HepG2 (cell line): ENCODE measurements around the gene PCDH12. TPM values are rescaled to one million over a fixed set of nuclear protein-coding genes. Genes with fewer than 3 reads are reported as not detected.
A peak's percentile ranks its signal among the peaks of the same experiment; 100 is the strongest.

Source experiments
- ARID5B ChIP-seq: IDR thresholded peaks from 2 replicates; pipeline ENCODE4 v1.4.0; 2020; ENCODE audit warnings: mild to moderate bottlenecking, missing genetic modification reagents
- BCL3 ChIP-seq: sonication (generic); formaldehyde crosslinking; IDR thresholded peaks from 2 replicates; pipeline ENCODE4 v1.5.1; 2020; ENCODE audit warnings: mild to moderate bottlenecking, missing genetic modification reagents, moderate library complexity
- BCLAF1 ChIP-seq: fragments of 450-650 bp; IDR thresholded peaks from 2 replicates; pipeline ENCODE4 v1.6.1; 2017; ENCODE audit warnings: mild to moderate bottlenecking
- CAMTA2 ChIP-seq: sonication (generic); formaldehyde crosslinking; IDR thresholded peaks from 2 replicates; pipeline ENCODE4 v1.4.0; 2020; ENCODE audit warnings: mild to moderate bottlenecking, missing genetic modification reagents, borderline replicate concordance
- MAFK ChIP-seq, 2 experiments: IDR thresholded peaks in 1 of 2; conservative IDR thresholded peaks in 1 of 2; 2 replicates each; pipeline ENCODE4 v1.6.1; 2011; ENCODE audit warnings: improper control_type of control experiment in 2 of 2, low read length in 2 of 2
- MBD4 ChIP-seq: IDR thresholded peaks from 2 replicates; pipeline ENCODE4 v1.6.1; 2012; ENCODE audit warnings: low read length, inconsistent platforms, borderline replicate concordance
- POLR2A ChIP-seq, 2 experiments: IDR thresholded peaks; 2 replicates each; pipeline ENCODE4 v1.6.1; 2011; ENCODE audit warnings: low read depth in 2 of 2, low read length in 2 of 2, mild to moderate bottlenecking in 1 of 2, moderate library complexity in 1 of 2; ENCODE audit not compliant: insufficient read depth in 1 of 2
- SIX4 ChIP-seq: sonication (generic); formaldehyde crosslinking; IDR thresholded peaks from 2 replicates; pipeline ENCODE4 v1.4.0; 2020; ENCODE audit warnings: missing genetic modification reagents
- TFDP2 ChIP-seq: sonication (generic); formaldehyde crosslinking; IDR thresholded peaks from 2 replicates; pipeline ENCODE4 v1.4.0; 2020; ENCODE audit warnings: missing genetic modification reagents
- ZBTB2 ChIP-seq: sonication (generic); formaldehyde crosslinking; IDR thresholded peaks from 2 replicates; pipeline ENCODE4 v1.8.0; 2022; ENCODE audit warnings: low read depth, missing genetic modification reagents
- ZHX1 ChIP-seq: sonication (generic); formaldehyde crosslinking; IDR thresholded peaks from 2 replicates; pipeline ENCODE4 v1.8.1; 2022; ENCODE audit warnings: low read depth, mild to moderate bottlenecking, missing genetic modification reagents
- ZNF557 ChIP-seq: sonication (generic); formaldehyde crosslinking; IDR thresholded peaks from 2 replicates; pipeline ENCODE4 v1.4.0; 2020; ENCODE audit warnings: missing genetic modification reagents
- ZNF598 ChIP-seq: sonication (generic); formaldehyde crosslinking; IDR thresholded peaks from 2 replicates; pipeline ENCODE4 v1.5.1; 2020; ENCODE audit warnings: mild to moderate bottlenecking, missing genetic modification reagents, borderline replicate concordance
- ZNF766 ChIP-seq: sonication (generic); formaldehyde crosslinking; IDR thresholded peaks from 2 replicates; pipeline ENCODE4 v1.5.0; 2020; ENCODE audit warnings: missing genetic modification reagents, borderline replicate concordance
- polyA plus RNA-seq, 8 experiments: library from polyadenylated mRNA; depleted of rRNA in 3 of 8; stranded (reverse) in 7 of 8; unstranded in 1 of 8; fragments of >200 nt; fragmentation: Illumina TruSeq in 4 of 8; extraction: Trizol in 4 of 8; gene quantifications; 2 replicates each; pipeline versions ENCODE4 v1.2.1 to v1.2.3, GENCODE V29; 2011 to 2016; ENCODE audit warnings: low read depth in 4 of 8, missing spikeins in 1 of 8, mixed read lengths in 1 of 8; ENCODE audit not compliant: insufficient read depth in 1 of 8
- total RNA-seq, 5 experiments: library from RNA; depleted of rRNA; stranded (reverse); fragments of >200 nt; fragmentation: Illumina TruSeq; extraction: Trizol; gene quantifications; 2 replicates each; pipeline ENCODE4 v1.2.3, GENCODE V29; 2016; ENCODE audit warnings: low read depth in 1 of 5

The PCDH12 gene
- total and polyA plus RNA-seq, 2 of the 13 experiments (the other 11 are each of a cell fraction or from before 2014, with no cell fraction given) = not detected

GRCh38 chr5:141968914-141969608 lies 11.1 kb upstream of the PCDH12 start, which contains the start of gene RNF14 (continued):
- TF ChIP-seq ZHX1 (CRISPR knock-in tag) (no peak; the same call in 1 of the 2 replicates), BCLAF1 (no peak), CAMTA2 (0 out of 2 replicates have a peak, but pooled peaks have one; percentile 20), ZNF598 (CRISPR knock-in tag) (peak; percentile 72; the same call in 1 of the 2 replicates), ZNF557 (CRISPR knock-in tag) (0 out of 2 replicates have a peak, but pooled peaks have one; percentile 43), POLR2A (IDR thresholded peaks at IDR 0.05; ENCODE audit: insufficient read depth in 1 of 2, low read depth in 2 of 2, low read length in 2 of 2) (peak; percentile 83 to 91), ZNF766 (CRISPR knock-in tag) (peak; percentile 88; the same call in 1 of the 2 replicates), ARID5B (peak; percentile 69), TFDP2 (CRISPR knock-in tag) (peak; percentile 73), MBD4 (no peak), SIX4 (CRISPR knock-in tag) (no peak; the same call in 1 of the 2 replicates), BCL3 (CRISPR knock-in tag) (no peak; the same call in none of the 2 replicates), MAFK (conservative IDR thresholded peaks at IDR 0.05 in 1 of 2, IDR thresholded peaks at IDR 0.05 in 1 of 2; ENCODE audit: low read length in 2 of 2) (no peak), ZBTB2 (CRISPR knock-in tag) (peak; percentile 95)
